Keratinocyte (primary cell): ENCODE results near the gene CLSTN1. TPM values are rescaled to one million over a fixed set of nuclear protein-coding genes. Genes with fewer than 3 reads are reported as not detected.

ENCODE experiments used
- DNase-seq: peaks from one replicate; pipeline ENCODE4 v3.0.0-alpha.2; 2011; ENCODE audit warnings: low read depth, missing footprints, low spot score
- FAIRE-seq: peaks from 2 replicates; lab custom pipeline; 2011; peaks lifted over from hg19 to GRCh38; lab: Jason Lieb, UNC
- H2AFZ ChIP-seq: 2 replicates; pipeline ENCODE4 v1.6.0; 2012; ENCODE audit warnings: low read length, control low read depth, inconsistent platforms; ENCODE audit not compliant: control insufficient read depth
- H3K27ac ChIP-seq: 2 replicates; pipeline ENCODE4 v1.5.1; 2011; ENCODE audit warnings: low read length; ENCODE audit not compliant: control insufficient read depth, insufficient read depth
- H3K27me3 ChIP-seq: 3 replicates; pipeline ENCODE4 v1.6.0; 2011; ENCODE audit warnings: low read length; ENCODE audit not compliant: control insufficient read depth, insufficient read depth; ENCODE audit errors: extremely low read depth
- H3K36me3 ChIP-seq, 2 experiments: 2 replicates in 1 of 2; 3 replicates in 1 of 2; pipeline ENCODE4 v1.5.1; 2011; ENCODE audit warnings: low read length in 2 of 2, mild to moderate bottlenecking in 1 of 2; ENCODE audit not compliant: control insufficient read depth in 2 of 2, insufficient read depth in 2 of 2; ENCODE audit errors: extremely low read depth in 1 of 2
- H3K4me1 ChIP-seq: 3 replicates; pipeline ENCODE4 v1.5.1; 2011; ENCODE audit warnings: low read length; ENCODE audit not compliant: control insufficient read depth, insufficient read depth; ENCODE audit errors: extremely low read depth
- H3K4me2 ChIP-seq: 3 replicates; pipeline ENCODE4 v1.6.0; 2011; ENCODE audit warnings: low read depth, low read length; ENCODE audit not compliant: control insufficient read depth, insufficient read depth; ENCODE audit errors: extremely low read depth
- H3K4me3 ChIP-seq, 3 experiments: fragments of 200-600 bp in 1 of 3; sonication (generic) in 1 of 3; 2 replicates in 2 of 3; 3 replicates in 1 of 3; pipeline ENCODE4 v1.5.1; 2011 to 2016; ENCODE audit warnings: low read length in 3 of 3, mild to moderate bottlenecking in 3 of 3, control low read depth in 2 of 3, inconsistent platforms in 1 of 3, low read depth in 1 of 3, mixed read lengths in 1 of 3, mixed run types in 1 of 3, moderate library complexity in 1 of 3; ENCODE audit not compliant: control insufficient read depth in 2 of 3, insufficient read depth in 2 of 3; ENCODE audit errors: extremely low read depth in 1 of 3
- H3K79me2 ChIP-seq: 2 replicates; pipeline ENCODE4 v1.6.0; 2012; ENCODE audit warnings: low read length; ENCODE audit not compliant: control insufficient read depth, insufficient read depth
- H3K9ac ChIP-seq: 3 replicates; pipeline ENCODE4 v1.6.0; 2011; ENCODE audit warnings: low read length; ENCODE audit not compliant: control insufficient read depth, insufficient read depth; ENCODE audit errors: extremely low read depth
- H3K9me1 ChIP-seq: 3 replicates; pipeline ENCODE4 v1.6.0; 2011; ENCODE audit warnings: low read length; ENCODE audit not compliant: control insufficient read depth, insufficient read depth; ENCODE audit errors: extremely low read depth
- H3K9me3 ChIP-seq: 2 replicates; pipeline ENCODE4 v1.5.1; 2012; ENCODE audit warnings: low read depth, low read length; ENCODE audit not compliant: control insufficient read depth
- H4K20me1 ChIP-seq: 3 replicates; pipeline ENCODE4 v1.6.0; 2011; ENCODE audit warnings: low read length; ENCODE audit not compliant: control insufficient read depth, insufficient read depth; ENCODE audit errors: extremely low read depth
- CTCF ChIP-seq, 3 experiments: IDR thresholded peaks in 1 of 3; conservative IDR thresholded peaks in 1 of 3; optimal IDR thresholded peaks in 1 of 3; 2 replicates in 2 of 3; 3 replicates in 1 of 3; pipeline versions ENCODE3 to v1.5.1; 2011; ENCODE audit warnings: low read length in 3 of 3, mild to moderate bottlenecking in 3 of 3, moderate library complexity in 2 of 3, control low read depth in 1 of 3, inconsistent platforms in 1 of 3; ENCODE audit not compliant: insufficient read depth in 2 of 3; ENCODE audit errors: extremely low read depth in 1 of 3
- EZH2 ChIP-seq: IDR thresholded peaks from one replicate; pipeline ENCODE4 v1.6.1; 2012; ENCODE audit warnings: inconsistent platforms, mild to moderate bottlenecking, low read length, moderate library complexity
- dilution Hi-C: fragments of 300-500 bp; cut with MboI; formaldehyde crosslinking; loops from one replicate; pipeline ENCODE4 v1.7.0; 2020; ENCODE audit warnings: low sequenced_read_pairs; ENCODE audit not compliant: extremely low pct_ligation_motif_present
- polyA plus RNA-seq, 5 experiments: library from polyadenylated mRNA; depleted of rRNA in 3 of 5; stranded (reverse) in 3 of 5; stranded (forward) in 1 of 5; unstranded in 1 of 5; fragments of >200 nt; gene quantifications; 1 replicate in 1 of 5; 2 replicates in 3 of 5; 3 replicates in 1 of 5; pipeline versions ENCODE4 v1.2.1 to v1.2.3, GENCODE V29; 2011 to 2012; ENCODE audit warnings: missing spikeins in 2 of 5, low read depth in 1 of 5, low replicate concordance in 1 of 5

Gene CLSTN1
- polyA plus RNA-seq, 1 donor (not counting 4 experiments of a cell fraction or from before 2014, with no cell fraction given), result 90.3 TPM

- dilution Hi-C loops, result no loop called here
- H3K4me2 ChIP-seq, result no peak overlapping the region
- H3K9me1 ChIP-seq, result no peaks in the 10 kb centered on the region
- no peaks in the 10 kb centered on the region for H3K79me2 ChIP-seq
- H3K27me3 ChIP-seq, result no peaks in the 10 kb centered on the region
- H3K9ac ChIP-seq, result no peak overlapping the region
- H3K9me3 ChIP-seq, result no peaks in the 10 kb centered on the region
- H3K4me3 ChIP-seq, result no peak overlapping the region
- FAIRE-seq (no peak), DNase-seq (no peak)
- peaks cover 16% of the 10 kb centered on the region for H3K4me1 ChIP-seq
- peaks cover 16 to 19% of the 10 kb centered on the region in 2 experiments for H3K36me3 ChIP-seq
- no peak overlapping the region for H2AFZ ChIP-seq
- no peaks in the 10 kb centered on the region for H4K20me1 ChIP-seq
- no peak for TF ChIP-seq CTCF (optimal IDR thresholded peaks at IDR 0.05 in 1 of 3, IDR thresholded peaks at IDR 0.05 in 1 of 3, conservative IDR thresholded peaks at IDR 0.05 in 1 of 3; ENCODE audit: extremely low read depth in 1 of 3, insufficient read depth in 2 of 3, low read length in 3 of 3)
- no peak for TF ChIP-seq EZH2
- H3K27ac ChIP-seq, result no peak overlapping the region
Measured at GRCh38 chr1:9850442-9851162, 26.8 kb upstream of the CLSTN1 start.

- Histone ChIP-seq H4K20me1 (no peaks in the 10 kb centered on the region), H3K9me1 (no peaks in the 10 kb centered on the region), H3K4me1 (peaks cover 18% of the 10 kb centered on the region), H3K4me3 (no peak overlapping the region), H3K36me3 (peaks cover 13 to 17% of the 10 kb centered on the region in 2 experiments), H3K9me3 (no peaks in the 10 kb centered on the region), H3K27ac (no peak overlapping the region), H3K79me2 (no peaks in the 10 kb centered on the region), H3K27me3 (no peaks in the 10 kb centered on the region), H2AFZ (no peak overlapping the region), H3K9ac (no peak overlapping the region), H3K4me2 (no peak overlapping the region)
- TF ChIP-seq CTCF (optimal IDR thresholded peaks at IDR 0.05 in 1 of 3, IDR thresholded peaks at IDR 0.05 in 1 of 3, conservative IDR thresholded peaks at IDR 0.05 in 1 of 3; ENCODE audit: extremely low read depth in 1 of 3, insufficient read depth in 2 of 3, low read length in 3 of 3), result no peak
- no peak for TF ChIP-seq EZH2
- FAIRE-seq (no peak), DNase-seq (no peak)
- dilution Hi-C loops, result no loop called here
Measured at GRCh38 chr1:9849691-9850441, 26.1 kb upstream of the CLSTN1 start.
